HEK293T (cell line): ENCODE measurements around the gene NTN1.

Experiments used
- BHLHE40 ChIP-seq: fragments of 450-650 bp; IDR thresholded peaks from 2 replicates; pipeline ENCODE4 v1.6.1; 2016; ENCODE audit warnings: mild to moderate bottlenecking, moderate library complexity, borderline replicate concordance
- ELF4 ChIP-seq: fragments of 450-650 bp; IDR thresholded peaks from 2 replicates; pipeline ENCODE4 v1.6.1; 2017; ENCODE audit warnings: antibody characterized with exemption
- HDGF ChIP-seq: fragments of 450-650 bp; IDR thresholded peaks from 2 replicates; pipeline ENCODE4 v1.6.1; 2017; ENCODE audit warnings: antibody characterized with exemption, borderline replicate concordance
- L3MBTL2 ChIP-seq: fragments of 450-650 bp; conservative IDR thresholded peaks from 2 replicates; pipeline ENCODE4 v1.6.1; 2016; ENCODE audit warnings: mild to moderate bottlenecking
- NFRKB ChIP-seq: fragments of 450-650 bp; IDR thresholded peaks from 2 replicates; pipeline ENCODE4 v1.6.1; 2016; ENCODE audit warnings: mild to moderate bottlenecking, moderate library complexity
- SP1 ChIP-seq: fragments of 450-650 bp; IDR thresholded peaks from 2 replicates; pipeline ENCODE4 v1.6.1; 2017
- SUZ12 ChIP-seq: fragments of 450-650 bp; IDR thresholded peaks from 2 replicates; pipeline ENCODE4 v1.6.1; 2016; ENCODE audit warnings: mild to moderate bottlenecking
- TARDBP ChIP-seq: fragments of 450-650 bp; IDR thresholded peaks from 2 replicates; pipeline ENCODE4 v1.6.1; 2016

GRCh38 chr17:9006175-9006767, 15.0 kb upstream of the NTN1 start:
- TF ChIP-seq SP1: no peak
- no peak for TF ChIP-seq TARDBP
- TF ChIP-seq L3MBTL2: no peak
- TF ChIP-seq HDGF: no peak
- TF ChIP-seq SUZ12: no peak
- no peak for TF ChIP-seq NFRKB
- no peak for TF ChIP-seq BHLHE40
- TF ChIP-seq ELF4: no peak
